GM21786 (cell line): ENCODE results near the gene ZBTB42.
"Not testable (repeated sequence)": the region's sequence is repeated elsewhere in the genome, so short reads cannot be mapped to it uniquely, and the experiment has no call there.

Experiments
- ATAC-seq: cut with Tn5 transposase; IDR thresholded peaks from one replicate; pipeline ENCODE4 v1.9.1; 2021; ENCODE audit not compliant: unreplicated experiment

ZBTB42 gene

GRCh38 chr14:104806625-104807465 lies 5.9 kb downstream of the ZBTB42 start:
- ATAC-seq: no peak

- no peak for ATAC-seq
Observed at GRCh38 chr14:104808456-104808855, 7.6 kb downstream of the ZBTB42 start.

GRCh38 chr14:104810316-104810715 lies 9.4 kb downstream of the ZBTB42 start:
- ATAC-seq: no peak

- ATAC-seq: no peak
Observed at GRCh38 chr14:104813286-104813685, 12.4 kb downstream of the ZBTB42 start.

- ATAC-seq: not testable (repeated sequence)
Observed at GRCh38 chr14:104814701-104815100, 13.8 kb downstream of the ZBTB42 start.

GRCh38 chr14:104816616-104816884 lies 15.6 kb downstream of the ZBTB42 start:
- ATAC-seq: peak; percentile 2

- no peak for ATAC-seq
Observed at GRCh38 chr14:104817930-104818713, 17.2 kb downstream of the ZBTB42 start.

- no peak for ATAC-seq
Observed at GRCh38 chr14:104818714-104819161, 17.8 kb downstream of the ZBTB42 start.

GRCh38 chr14:104819361-104819781 lies 18.5 kb downstream of the ZBTB42 start:
- no peak for ATAC-seq

- ATAC-seq: no peak
Observed at GRCh38 chr14:104820669-104821228, 19.8 kb downstream of the ZBTB42 start.

GRCh38 chr14:104821229-104821945 lies 20.5 kb downstream of the ZBTB42 start:
- ATAC-seq: no peak

- no peak for ATAC-seq
Observed at GRCh38 chr14:104821971-104822608, 21.2 kb downstream of the ZBTB42 start.

- ATAC-seq: no peak
Observed at GRCh38 chr14:104822821-104823615, 22.1 kb downstream of the ZBTB42 start.

GRCh38 chr14:104824353-104824997 lies 23.6 kb downstream of the ZBTB42 start:
- ATAC-seq: no peak

GRCh38 chr14:104826189-104826860 lies 25.4 kb downstream of the ZBTB42 start:
- ATAC-seq: no peak

- no peak for ATAC-seq
Observed at GRCh38 chr14:104826861-104827176, 25.9 kb downstream of the ZBTB42 start.

GRCh38 chr14:104827177-104828055 lies 26.5 kb downstream of the ZBTB42 start:
- no peak for ATAC-seq

- ATAC-seq: no peak
Observed at GRCh38 chr14:104830781-104831180, 29.9 kb downstream of the ZBTB42 start.
